H1 (cell line): ENCODE measurements around the gene IRGQ. TPM values are rescaled to one million over a fixed set of nuclear protein-coding genes. Genes with fewer than 3 reads are reported as not detected.

Experiments
- CTCF ChIA-PET: fragments of 300-600 bp; sonication (Branson Sonifier 250); formaldehyde crosslinking; loops from one replicate; lab custom pipeline; 2021; ENCODE audit not compliant: partially characterized antibody; lab: Charles Lee
- POLR2A ChIA-PET: fragments of 300-600 bp; sonication (Branson Sonifier 250); formaldehyde crosslinking; loops from one replicate; lab custom pipeline; 2021; ENCODE audit warnings: inconsistent platforms; ENCODE audit not compliant: partially characterized antibody; lab: Charles Lee
- DNase-seq, 2 experiments: peaks; one replicate each; pipeline versions ENCODE4 v3.0.0 to v3.0.0-alpha.2; 2010 to 2022; ENCODE audit warnings: low spot score in 2 of 2, low read depth in 1 of 2, mixed read lengths in 1 of 2
- FAIRE-seq: peaks from 2 replicates; lab custom pipeline; 2011; peaks lifted over from hg19 to GRCh38; lab: Jason Lieb, UNC
- H2AFZ ChIP-seq: 2 replicates; pipeline ENCODE4 v1.8.1; 2012; ENCODE audit warnings: low read length, inconsistent platforms
- H2AK5ac ChIP-seq: 2 replicates; pipeline ENCODE4 v1.6.1; 2013; ENCODE audit warnings: low read depth, low read length
- H2BK120ac ChIP-seq: replicated peaks from 2 replicates; pipeline ENCODE3; 2013; ENCODE audit warnings: low read depth, low read length, inconsistent platforms
- H2BK12ac ChIP-seq: 2 replicates; pipeline ENCODE4 v1.6.1; 2013; ENCODE audit warnings: low read depth, low read length
- H2BK15ac ChIP-seq: 2 replicates; pipeline ENCODE4 v1.6.1; 2013; ENCODE audit warnings: low read length
- H2BK20ac ChIP-seq: 2 replicates; pipeline ENCODE4 v1.6.1; 2013; ENCODE audit warnings: low read length
- H2BK5ac ChIP-seq: 2 replicates; pipeline ENCODE4 v1.6.1; 2013; ENCODE audit warnings: low read depth, low read length
- H3K14ac ChIP-seq: 2 replicates; pipeline ENCODE4 v1.6.1; 2013; ENCODE audit warnings: inconsistent platforms; ENCODE audit not compliant: insufficient read length
- H3K18ac ChIP-seq: 2 replicates; pipeline ENCODE4 v1.6.1; 2013; ENCODE audit warnings: low read length; ENCODE audit errors: extremely low read depth
- H3K23ac ChIP-seq: 2 replicates; pipeline ENCODE4 v1.6.1; 2013; ENCODE audit warnings: inconsistent platforms; ENCODE audit not compliant: insufficient read length
- H3K23me2 ChIP-seq: 2 replicates; pipeline ENCODE4 v1.6.1; 2013; ENCODE audit warnings: low read depth, low read length
- H3K27ac ChIP-seq: 2 replicates; pipeline ENCODE4 v1.6.1; 2011; ENCODE audit warnings: low read depth, low read length, inconsistent platforms
- H3K27me3 ChIP-seq, 4 experiments: replicated peaks in 1 of 4; 1 replicate in 1 of 4; 2 replicates in 3 of 4; pipeline versions ENCODE4 v1.6.1 to v1.8.1; 2011 to 2013; ENCODE audit warnings: low read length in 3 of 4, mild to moderate bottlenecking in 3 of 4, inconsistent platforms in 2 of 4, mixed read lengths in 2 of 4, moderate library complexity in 1 of 4; ENCODE audit not compliant: control insufficient read depth in 3 of 4, insufficient read depth in 3 of 4; ENCODE audit errors: extremely low read depth in 1 of 4
- H3K36me3 ChIP-seq, 4 experiments: 2 replicates each; pipeline versions ENCODE4 v1.6.1 to v1.8.1; 2011 to 2013; ENCODE audit warnings: mild to moderate bottlenecking in 4 of 4, low read length in 3 of 4, moderate library complexity in 2 of 4, control low read depth in 1 of 4, inconsistent platforms in 1 of 4; ENCODE audit not compliant: insufficient read depth in 4 of 4, control insufficient read depth in 2 of 4
- H3K4ac ChIP-seq: replicated peaks from 2 replicates; pipeline ENCODE3; 2013; ENCODE audit warnings: low read length, low read depth, mixed read lengths, inconsistent platforms; ENCODE audit not compliant: insufficient read length
- H3K4me1 ChIP-seq, 4 experiments: replicated peaks in 1 of 4; 1 replicate in 1 of 4; 2 replicates in 3 of 4; pipeline versions ENCODE4 v1.6.1 to v1.8.1; 2011 to 2013; ENCODE audit warnings: low read length in 3 of 4, inconsistent platforms in 2 of 4, mixed read lengths in 1 of 4; ENCODE audit not compliant: insufficient read depth in 4 of 4, control insufficient read depth in 3 of 4
- H3K4me2 ChIP-seq, 2 experiments: 2 replicates each; pipeline versions ENCODE4 v1.6.1 to v1.8.1; 2011 to 2013; ENCODE audit warnings: low read depth in 2 of 2, low read length in 2 of 2, control low read depth in 1 of 2, inconsistent platforms in 1 of 2, mild to moderate bottlenecking in 1 of 2; ENCODE audit not compliant: insufficient read depth in 1 of 2
- H3K4me3 ChIP-seq, 4 experiments: fragments of 200-600, 300-600 bp in 1 of 4; sonication (generic), shearing (Covaris generic), sonication (Bioruptor Twin) in 1 of 4; 2 replicates each; pipeline versions ENCODE4 v1.5.1 to v1.8.1; 2011 to 2016; ENCODE audit warnings: low read length in 4 of 4, low read depth in 3 of 4, control low read depth in 2 of 4, inconsistent platforms in 2 of 4, mild to moderate bottlenecking in 2 of 4, mixed read lengths in 1 of 4, moderate library complexity in 1 of 4; ENCODE audit not compliant: insufficient read depth in 2 of 4; ENCODE audit errors: extremely low read depth in 1 of 4
- H3K56ac ChIP-seq: replicated peaks from 2 replicates; pipeline ENCODE3; 2013; ENCODE audit warnings: low read depth, mild to moderate bottlenecking, mixed read lengths, low read length, inconsistent platforms; ENCODE audit not compliant: insufficient read length
- H3K79me1 ChIP-seq: 2 replicates; pipeline ENCODE4 v1.6.1; 2013; ENCODE audit warnings: low read depth, low read length, control low read depth
- H3K79me2 ChIP-seq, 2 experiments: 2 replicates each; pipeline versions ENCODE4 v1.6.1 to v1.8.1; 2012 to 2013; ENCODE audit warnings: low read length in 2 of 2, mild to moderate bottlenecking in 2 of 2, inconsistent platforms in 1 of 2; ENCODE audit not compliant: insufficient read depth in 2 of 2, control insufficient read depth in 1 of 2
- H3K9ac ChIP-seq, 4 experiments: replicated peaks in 1 of 4; 1 replicate in 1 of 4; 2 replicates in 3 of 4; pipeline versions ENCODE4 v1.6.1 to v1.8.1; 2011 to 2013; ENCODE audit warnings: low read depth in 3 of 4, low read length in 3 of 4, control low read depth in 2 of 4, mild to moderate bottlenecking in 2 of 4, moderate library complexity in 2 of 4, inconsistent platforms in 1 of 4; ENCODE audit errors: extremely low read depth in 1 of 4
- H3K9me3 ChIP-seq, 2 experiments: 2 replicates each; pipeline versions ENCODE4 v1.6.1 to v1.8.1; 2012 to 2013; ENCODE audit warnings: mild to moderate bottlenecking in 2 of 2, moderate library complexity in 2 of 2, control low read depth in 1 of 2, inconsistent platforms in 1 of 2, low read depth in 1 of 2, low read length in 1 of 2, mixed read lengths in 1 of 2; ENCODE audit not compliant: insufficient read depth in 2 of 2
- H4K20me1 ChIP-seq, 2 experiments: replicated peaks in 1 of 2; 2 replicates each; pipeline versions ENCODE3 to v1.8.1; 2011 to 2013; ENCODE audit warnings: inconsistent platforms in 2 of 2, low read length in 2 of 2, mild to moderate bottlenecking in 1 of 2; ENCODE audit not compliant: insufficient read depth in 2 of 2, control insufficient read depth in 1 of 2
- H4K5ac ChIP-seq: 2 replicates; pipeline ENCODE4 v1.6.1; 2013; ENCODE audit warnings: low read length, low read depth, mixed read lengths, inconsistent platforms; ENCODE audit not compliant: insufficient read length
- H4K8ac ChIP-seq: 2 replicates; pipeline ENCODE4 v1.8.0; 2013; ENCODE audit warnings: mild to moderate bottlenecking, moderate library complexity, low read length, inconsistent platforms; ENCODE audit not compliant: insufficient read depth; ENCODE audit errors: extremely low read depth
- H4K91ac ChIP-seq: replicated peaks from 2 replicates; pipeline ENCODE3; 2013; ENCODE audit warnings: low read length, mixed read lengths, inconsistent platforms; ENCODE audit not compliant: insufficient read length
- ATF2 ChIP-seq: IDR thresholded peaks from 2 replicates; pipeline ENCODE4 v1.6.1; 2012; ENCODE audit warnings: low read length, inconsistent platforms
- ATF3 ChIP-seq: IDR thresholded peaks from 2 replicates; pipeline ENCODE4 v1.6.1; 2011; ENCODE audit warnings: low read depth, mild to moderate bottlenecking, low read length; ENCODE audit not compliant: insufficient read depth
- EGR1 ChIP-seq: IDR thresholded peaks from 2 replicates; pipeline ENCODE4 v1.6.1; 2011; ENCODE audit warnings: low read depth, low read length, borderline replicate concordance
- JUND ChIP-seq: IDR thresholded peaks from 2 replicates; pipeline ENCODE4 v1.6.1; 2011; ENCODE audit warnings: mild to moderate bottlenecking, improper control_type of control experiment, low read length
- KDM1A ChIP-seq: fragments of 200-600, 300-600 bp; sonication (generic); IDR thresholded peaks from 2 replicates; pipeline ENCODE4 v1.7.1; 2016; ENCODE audit warnings: mild to moderate bottlenecking, low read length, borderline replicate concordance
- NANOG ChIP-seq: IDR thresholded peaks from 2 replicates; pipeline ENCODE4 v1.6.1; 2011; ENCODE audit warnings: low read length, low read depth, mild to moderate bottlenecking, inconsistent platforms; ENCODE audit not compliant: insufficient read depth, poor library complexity, severe bottlenecking
- NRF1 ChIP-seq: IDR thresholded peaks from 2 replicates; pipeline ENCODE4 v1.6.1; 2011; ENCODE audit warnings: mild to moderate bottlenecking, low read depth, low read length, improper control_type of control experiment
- POLR2A ChIP-seq, 2 experiments: IDR thresholded peaks; 1 replicate in 1 of 2; 2 replicates in 1 of 2; pipeline ENCODE4 v1.6.1; 2011; ENCODE audit warnings: low read depth in 2 of 2, low read length in 2 of 2, mild to moderate bottlenecking in 2 of 2; ENCODE audit errors: control extremely low read depth in 1 of 2
- SIX5 ChIP-seq: IDR thresholded peaks from 2 replicates; pipeline ENCODE4 v1.6.1; 2011; ENCODE audit warnings: mild to moderate bottlenecking, low read depth, low read length
- SP2 ChIP-seq: IDR thresholded peaks from 2 replicates; pipeline ENCODE4 v1.6.1; 2012; ENCODE audit warnings: mild to moderate bottlenecking, low read length, inconsistent platforms
- SP4 ChIP-seq: IDR thresholded peaks from 2 replicates; pipeline ENCODE4 v1.6.1; 2012; ENCODE audit warnings: low read length, inconsistent platforms
- TEAD4 ChIP-seq: IDR thresholded peaks from 2 replicates; pipeline ENCODE4 v1.6.1; 2012; ENCODE audit warnings: low read depth, low read length, inconsistent platforms, mixed read lengths
- WGBS, 2 experiments: shearing (Covaris generic) in 1 of 2; methylation state at CpG; one replicate each; pipeline versions ENCODE4 v1.1.6 to v1.1.7; 2013 to 2015; ENCODE audit warnings: low lambda C conversion rate in 2 of 2, mixed read lengths in 2 of 2, inconsistent platforms in 1 of 2, low coverage in 1 of 2, missing lambda C conversion rate in 1 of 2; ENCODE audit not compliant: insufficient replicate concordance in 2 of 2, insufficient coverage in 1 of 2, insufficient read length in 1 of 2; ENCODE audit errors: extremely low coverage in 1 of 2, missing lambda C conversion rate in 1 of 2; 5-methylcytosine and 5-hydroxymethylcytosine counted together
- polyA plus RNA-seq, 7 experiments: library from polyadenylated mRNA; depleted of rRNA in 3 of 7; stranded (reverse) in 5 of 7; unstranded in 2 of 7; fragments of >200 nt in 5 of 7; fragments of 200-250 nt in 2 of 7; gene quantifications; 1 replicate in 5 of 7; 2 replicates in 1 of 7; 4 replicates in 1 of 7; pipeline versions ENCODE4 v1.2.1 to v1.2.3, GENCODE V29; 2011 to 2013; ENCODE audit warnings: missing spikeins in 2 of 7, mixed read lengths in 2 of 7
- total RNA-seq: library from RNA; stranded (reverse); fragmentation: NEBNext Ultra II Directional; extraction: Animal tissue kit (Norgen Biotek cat#: 25700); gene quantifications from 2 replicates; pipeline ENCODE4 v1.2.1, GENCODE V29; 2021

IRGQ gene
- total and polyA plus RNA-seq, 2 of the 8 experiments (the other 6 are each of a cell fraction or from before 2014, with no cell fraction given), result 16.0 to 42.9 TPM

GRCh38 chr19:43545981-43546380 is 50.0 kb downstream of the IRGQ start:
- Histone ChIP-seq H3K27me3 (no peaks in the 10 kb centered on the region; a peak in 1 of 7 replicates), H2AFZ (no peak overlapping the region), H4K5ac (no peak overlapping the region), H3K36me3 (peaks cover 10 to 40% (median 27%) of the 10 kb centered on the region in 4 experiments; a peak in 5 of 8 replicates), H3K79me2 (no peaks in the 10 kb centered on the region), H3K4me2 (no peak overlapping the region), H2BK120ac (no peak overlapping the region), H2BK15ac (no peak overlapping the region), H3K27ac (no peak overlapping the region; the same call in 1 of the 2 replicates), H2AK5ac (no peak overlapping the region), H3K4me3 (no peak overlapping the region), H2BK12ac (no peak overlapping the region), H3K79me1 (no peaks in the 10 kb centered on the region), H3K23ac (no peak overlapping the region), H3K14ac (no peak overlapping the region), H3K4me1 (no peaks in the 10 kb centered on the region), H4K8ac (no peak overlapping the region), H2BK20ac (no peak overlapping the region), H4K91ac (no peak overlapping the region), H3K18ac (no peak overlapping the region), H3K9ac (no peak overlapping the region; a peak in 1 of 7 replicates), H4K20me1 (peaks cover 0 to 2% of the 10 kb centered on the region in 2 experiments), H2BK5ac (no peak overlapping the region), H3K4ac (no peak overlapping the region), H3K9me3 (no peaks in the 10 kb centered on the region), H3K23me2 (no peaks in the 10 kb centered on the region), H3K56ac (no peak overlapping the region)
- 80% methylated on average over 1 of the region's 2 CpGs; no CpG with 5 or more reads in 1 of the 2 experiments for WGBS, 2 experiments
- CTCF ChIA-PET, result interaction anchor here (1.4 to 8.0 kb wide), 3 partner anchors 9 to 80 kb away, joined by 3 to 62 read pairs (median 21); no protein-coding TSS in a partner anchor
- FAIRE-seq, result no peak
- POLR2A ChIA-PET, result interaction anchor here (1.6 kb wide), 1 partner anchor 9 kb away, joined by 5 read pairs; no protein-coding TSS in a partner anchor
- DNase-seq, result no peak
- TF ChIP-seq NANOG (no peak), POLR2A (IDR thresholded peaks at IDR 0.05; ENCODE audit: control extremely low read depth in 1 of 2, low read depth in 2 of 2, low read length in 2 of 2) (no peak), SP2 (no peak), ATF3 (no peak), ATF2 (no peak), SIX5 (no peak), SP4 (no peak), KDM1A (no peak), NRF1 (no peak), TEAD4 (no peak), EGR1 (no peak), JUND (no peak)
